Fibroblast of skin of right biceps (primary cell): ENCODE data around the gene PLEKHF1.
"Not testable (repeated sequence)": the region's sequence is repeated elsewhere in the genome, so short reads cannot be mapped to it uniquely, and the experiment has no call there.

Source experiments
- DNase-seq: peaks from one replicate; pipeline ENCODE4 v3.0.0-alpha.2; 2013

Gene PLEKHF1

DNA sequence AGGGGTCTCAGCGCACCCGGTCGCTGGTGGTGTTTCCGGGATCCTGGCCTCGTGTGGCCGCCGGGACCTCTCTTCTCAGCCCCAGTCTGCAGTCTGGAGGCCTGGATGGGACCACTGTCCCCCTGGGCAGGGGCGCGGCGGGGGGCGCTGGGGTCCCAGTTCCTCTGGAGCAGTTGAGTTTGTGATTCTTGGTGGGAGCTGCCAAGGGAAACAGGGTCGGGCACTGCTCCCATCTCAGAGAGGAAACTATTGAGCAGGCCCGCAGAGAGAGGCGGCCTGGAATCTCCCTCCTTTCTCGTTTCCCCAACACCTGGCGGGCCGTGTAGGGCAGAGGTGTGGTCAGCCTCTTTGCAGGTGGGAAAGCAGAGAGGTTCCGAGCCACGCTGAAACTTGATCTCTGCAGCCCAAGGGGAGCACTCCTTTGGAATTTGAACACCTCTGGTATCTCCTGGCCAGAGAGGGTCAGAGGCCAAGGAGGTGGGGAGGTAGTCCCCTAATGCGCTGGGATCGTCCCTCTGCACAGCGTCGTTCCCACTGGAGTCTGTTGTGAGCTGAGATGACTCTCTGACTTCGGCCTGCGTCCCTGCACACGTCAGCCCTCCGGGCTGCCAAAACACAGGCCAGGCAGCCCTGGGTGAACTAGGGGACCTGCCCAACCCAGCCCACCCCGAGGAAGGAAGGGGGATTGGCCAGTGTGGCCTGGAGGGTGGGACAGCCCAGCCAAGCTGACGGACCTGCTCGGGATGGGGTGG is 741 bp downstream of the PLEKHF1 start:
- DNase-seq = peak; percentile 40

DNA sequence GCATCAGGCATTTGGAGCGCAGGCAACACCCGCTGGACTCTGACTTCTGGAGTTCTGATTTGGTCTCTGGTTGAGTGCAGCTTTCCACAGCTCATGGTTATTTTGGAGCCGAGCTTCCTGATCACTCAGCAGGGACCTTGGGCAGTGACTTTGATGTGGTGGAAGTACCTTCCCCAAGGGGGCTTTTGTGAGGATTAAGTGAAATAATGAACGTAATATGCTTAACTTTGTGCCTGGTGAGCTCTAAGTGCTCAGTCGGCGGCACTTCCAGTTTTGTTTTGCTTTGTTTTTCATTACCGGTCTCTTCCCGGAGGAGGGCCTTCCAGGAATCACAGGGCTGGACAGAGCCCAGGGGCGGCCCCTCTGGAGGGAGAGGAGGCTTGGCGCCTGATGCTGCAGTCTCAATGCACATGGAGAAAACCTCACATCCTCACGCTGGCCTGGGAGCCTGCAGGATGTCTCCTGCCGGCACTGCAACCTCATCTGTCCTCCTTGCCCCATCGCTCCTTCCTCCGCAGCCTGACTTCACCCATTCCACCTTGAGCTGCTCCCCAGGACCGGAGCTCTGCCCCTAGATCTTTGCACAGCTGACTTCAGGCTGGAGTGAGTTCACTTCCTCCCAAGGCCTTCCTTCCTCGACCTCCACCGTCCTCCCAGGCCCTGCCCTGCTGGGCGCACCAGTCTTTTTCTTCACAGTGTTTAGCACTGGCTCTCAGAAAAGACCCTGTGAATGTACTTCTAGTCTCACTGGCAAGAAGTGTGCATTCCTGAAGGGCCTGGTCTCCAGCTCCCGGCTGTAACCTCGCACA is 1.5 kb downstream of the PLEKHF1 start:
- peak; percentile 63 for DNase-seq

DNA sequence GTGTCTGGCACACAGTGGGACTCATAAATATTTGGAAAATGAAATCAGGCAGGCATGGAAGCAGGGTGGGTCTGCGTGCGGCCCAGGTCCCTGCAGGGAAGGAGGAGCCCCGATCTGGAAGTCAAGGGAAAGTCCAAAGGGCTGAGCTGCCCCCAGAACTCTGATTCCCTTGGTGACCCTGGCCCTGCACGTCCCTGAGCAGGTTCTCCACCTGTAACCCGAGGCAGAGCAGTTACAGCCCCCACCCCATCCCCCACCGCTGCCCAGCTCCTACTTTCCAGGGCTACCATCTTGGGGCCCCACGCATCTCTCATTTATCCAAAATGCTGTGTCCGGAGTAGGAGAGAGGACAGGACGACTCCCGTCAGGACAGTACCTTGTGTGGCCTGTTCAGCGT is 2.1 kb downstream of the PLEKHF1 start:
- no peak for DNase-seq

DNA sequence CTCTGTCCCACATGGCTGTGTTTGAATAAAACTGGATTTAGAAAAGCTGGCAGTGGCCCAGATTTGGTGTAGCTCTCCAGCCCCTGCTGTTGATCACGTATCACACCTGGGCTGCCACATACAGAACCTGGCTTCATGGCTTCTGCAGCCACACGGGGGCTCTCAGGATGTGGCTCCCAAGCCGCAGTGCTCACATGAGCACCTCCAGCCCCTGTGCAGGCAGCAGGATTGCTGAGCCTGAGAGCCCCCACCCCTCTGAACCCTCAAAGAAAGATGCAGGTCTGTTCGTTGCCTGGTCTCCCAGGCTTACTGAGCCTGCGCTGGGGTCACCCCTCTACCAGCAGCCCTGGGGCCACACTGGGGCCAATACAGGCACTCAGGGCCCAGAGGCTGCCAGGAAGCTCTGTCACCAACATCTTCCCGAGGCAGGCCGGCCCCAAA is 2.7 kb downstream of the PLEKHF1 start:
- DNase-seq = no peak

DNA sequence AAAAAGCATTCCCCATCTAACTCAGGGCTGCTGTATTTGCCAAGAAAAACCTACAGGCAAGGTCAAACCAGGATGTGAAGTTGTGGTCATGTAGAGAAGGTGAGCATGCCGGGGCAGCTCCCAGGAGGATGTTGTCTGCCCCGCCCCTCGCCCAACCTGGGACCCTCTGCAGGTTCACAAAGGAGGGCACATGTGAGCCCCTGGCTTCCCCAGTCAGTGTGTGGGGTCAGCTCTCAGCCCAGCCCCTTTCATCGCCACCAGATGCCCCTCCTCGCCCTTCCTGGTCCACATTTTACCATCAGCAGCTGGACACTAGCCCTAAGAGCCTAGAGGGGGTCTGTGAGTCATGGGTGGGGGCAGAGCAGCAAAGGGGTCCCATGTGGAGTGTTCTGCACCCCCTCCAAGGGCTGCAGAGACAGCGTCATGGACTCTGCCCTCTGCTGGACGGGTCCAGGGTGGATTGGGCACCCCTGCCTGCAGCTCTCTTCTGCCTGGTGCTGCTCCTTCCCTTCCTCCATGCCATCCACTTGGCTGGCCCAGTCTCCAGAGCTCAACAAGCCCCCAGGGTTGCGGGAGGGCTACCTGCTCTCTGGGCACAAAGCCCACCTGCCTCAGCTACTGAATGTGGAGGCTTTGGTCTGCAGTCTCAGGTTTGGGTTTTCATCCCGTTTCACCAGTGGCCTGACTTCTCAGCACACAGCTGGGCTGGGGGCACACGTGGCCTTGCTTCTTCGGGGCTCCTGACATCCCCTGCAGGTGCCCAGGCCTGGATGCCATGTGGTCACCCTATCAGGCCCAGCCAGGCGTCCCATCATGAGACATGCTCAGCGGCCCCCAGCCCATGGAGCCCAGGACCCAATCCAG is 3.7 kb downstream of the PLEKHF1 start:
- DNase-seq = no peak

DNA sequence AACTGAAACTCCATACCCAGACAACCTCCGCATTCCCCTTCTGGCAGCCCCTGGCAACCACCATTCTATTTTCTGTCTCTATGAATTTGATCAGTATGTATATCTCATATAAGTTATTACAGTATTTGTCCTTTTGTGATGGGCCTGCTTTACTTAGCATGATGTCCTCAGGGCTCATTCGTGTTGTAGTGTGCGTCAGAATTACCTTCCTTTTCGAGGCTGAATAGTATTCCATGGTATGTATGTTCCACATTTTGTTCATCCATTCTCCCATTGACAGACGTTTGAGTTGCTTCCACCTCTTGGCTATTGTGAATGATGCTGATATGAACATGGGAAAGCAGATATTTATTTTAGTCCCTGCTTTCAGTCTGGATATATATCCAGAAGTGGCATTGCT is 5.0 kb downstream of the PLEKHF1 start:
- no peak for DNase-seq

DNA sequence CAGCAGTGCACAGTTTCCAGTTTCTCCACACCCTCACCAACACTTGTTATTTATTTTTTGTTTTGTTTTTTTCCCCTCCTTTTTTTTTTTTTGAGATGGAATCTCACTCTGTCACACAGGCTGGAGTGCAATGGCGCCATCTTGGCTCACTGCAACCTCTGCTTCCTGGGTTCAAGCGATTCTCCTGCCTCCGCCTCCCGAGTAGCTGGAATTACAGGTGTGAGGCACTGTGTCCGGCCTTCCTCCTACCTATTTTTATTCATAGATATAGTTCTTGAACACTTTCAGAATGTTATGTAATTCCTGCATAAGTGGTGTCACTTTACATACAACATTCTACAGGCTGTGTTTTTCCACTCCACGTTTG is 5.7 kb downstream of the PLEKHF1 start:
- not testable (repeated sequence) for DNase-seq

DNA sequence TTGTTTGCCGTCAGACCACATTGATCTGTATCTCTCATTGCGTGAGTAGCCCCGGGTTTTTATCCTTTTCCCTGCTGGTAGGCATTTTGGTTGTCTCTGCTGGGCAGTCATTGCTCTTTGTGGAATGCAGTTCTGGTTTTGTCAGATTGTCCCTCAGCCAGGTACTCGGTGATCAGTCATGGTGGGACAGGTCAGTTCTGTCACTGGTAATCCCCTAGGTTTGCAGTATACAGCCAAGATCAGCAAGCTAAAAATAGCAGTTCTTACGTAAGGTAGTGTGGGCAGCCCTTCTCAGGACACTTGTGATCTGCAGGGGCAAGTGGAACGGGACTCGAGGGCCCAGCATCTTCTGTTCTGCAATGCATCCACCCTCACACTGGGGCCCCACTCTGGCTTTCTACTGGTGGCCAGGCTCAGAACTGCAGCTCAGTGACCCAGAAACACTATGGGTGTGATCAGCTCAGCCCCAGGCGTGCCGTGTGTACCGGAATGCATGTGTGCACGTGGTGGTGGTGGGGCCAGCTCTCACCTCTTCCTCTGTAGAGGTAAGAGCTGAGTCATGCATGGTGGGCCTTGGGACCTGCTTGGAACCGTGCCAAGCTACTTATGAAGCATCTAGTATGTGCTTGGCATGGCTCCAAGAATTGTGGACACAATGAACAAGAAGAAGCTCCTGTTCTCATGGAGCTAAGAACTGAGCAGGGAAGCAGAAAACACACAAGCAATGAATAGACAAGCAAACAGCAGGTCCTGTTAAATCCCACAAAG is 6.3 kb downstream of the PLEKHF1 start:
- peak; percentile 54 for DNase-seq

DNA sequence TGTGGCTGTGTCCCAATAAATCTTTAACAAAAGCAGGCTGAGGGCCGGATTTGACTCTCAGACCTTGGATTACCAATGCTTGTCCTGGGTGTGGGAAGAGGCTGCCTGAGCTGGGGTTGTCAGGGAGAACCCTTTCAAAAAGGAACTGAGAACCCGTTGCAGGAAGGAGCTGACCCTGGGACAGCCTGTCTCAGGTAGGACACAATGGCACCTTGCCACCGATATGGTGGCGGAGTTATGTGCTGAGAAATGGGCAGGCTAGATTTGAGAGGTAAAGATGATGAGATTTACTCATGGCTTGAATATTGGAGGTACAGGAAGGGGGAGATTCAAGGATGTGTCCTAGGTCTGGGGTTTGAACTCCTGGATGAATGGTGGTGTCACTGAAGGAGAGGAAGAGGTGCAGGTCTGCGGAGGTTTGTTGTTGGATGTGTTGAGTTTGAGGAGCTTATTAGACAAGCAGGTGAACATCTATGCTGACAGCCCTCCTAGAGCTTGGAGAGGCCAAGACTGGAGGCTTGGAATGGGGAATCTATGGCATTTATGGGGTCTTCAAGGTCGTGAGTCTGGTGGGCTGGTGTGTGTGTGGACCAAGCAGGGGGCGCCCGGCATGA is 7.2 kb downstream of the PLEKHF1 start:
- DNase-seq = no peak

DNA sequence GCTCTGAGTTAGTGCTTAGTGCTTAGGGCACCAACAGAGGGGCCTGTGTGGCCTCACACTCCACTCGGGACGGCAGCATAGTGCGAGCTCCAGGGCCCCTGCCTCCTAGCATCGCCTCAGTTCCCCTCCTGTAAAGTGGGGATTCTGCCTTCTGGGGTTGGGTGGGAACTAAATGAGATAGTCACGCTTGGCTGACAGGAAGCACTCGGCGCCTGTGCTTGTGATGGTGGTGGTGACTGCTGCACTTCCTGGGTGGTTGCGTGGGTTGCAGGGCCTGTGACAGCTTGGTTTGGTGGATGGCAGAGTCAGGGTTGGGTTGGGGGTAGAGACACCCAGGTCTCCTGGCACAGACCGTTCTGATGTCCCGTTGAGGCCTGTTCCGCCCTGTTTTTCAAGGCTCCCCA is 7.7 kb downstream of the PLEKHF1 start:
- DNase-seq = no peak

DNA sequence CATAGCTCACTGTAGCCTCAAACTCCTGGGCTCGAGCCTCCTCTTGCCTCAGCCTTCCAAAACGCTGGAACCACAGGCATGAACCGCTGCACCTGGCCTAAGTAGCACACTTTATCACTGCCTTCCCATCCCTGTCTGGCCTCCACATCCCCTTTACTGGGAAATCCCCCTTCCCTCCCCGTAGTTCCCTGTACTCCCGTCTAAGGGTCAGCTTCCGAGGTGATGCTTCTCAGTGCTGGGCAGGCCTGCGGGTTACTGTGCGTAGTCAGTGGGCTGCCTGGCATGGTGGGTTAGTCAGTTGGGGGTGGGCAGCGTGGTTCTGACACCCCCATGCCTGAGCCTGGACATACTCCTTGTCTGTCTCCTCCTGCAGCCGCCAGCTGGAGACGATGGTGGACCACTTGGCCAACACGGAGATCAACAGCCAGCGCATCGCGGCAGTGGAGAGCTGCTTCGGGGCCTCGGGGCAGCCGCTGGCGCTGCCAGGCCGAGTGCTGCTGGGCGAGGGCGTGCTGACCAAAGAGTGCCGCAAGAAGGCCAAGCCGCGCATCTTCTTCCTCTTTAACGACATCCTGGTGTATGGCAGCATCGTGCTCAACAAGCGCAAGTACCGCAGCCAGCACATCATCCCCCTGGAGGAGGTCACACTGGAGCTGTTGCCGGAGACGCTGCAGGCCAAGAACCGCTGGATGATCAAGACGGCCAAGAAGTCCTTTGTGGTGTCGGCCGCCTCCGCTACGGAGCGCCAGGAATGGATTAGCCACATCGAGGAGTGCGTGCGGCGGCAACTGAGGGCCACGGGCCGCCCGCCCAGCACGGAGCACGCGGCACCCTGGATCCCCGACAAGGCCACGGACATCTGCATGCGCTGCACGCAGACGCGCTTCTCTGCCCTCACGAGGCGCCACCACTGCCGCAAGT is 8.4 kb downstream of the PLEKHF1 start:
- DNase-seq = no peak

DNA sequence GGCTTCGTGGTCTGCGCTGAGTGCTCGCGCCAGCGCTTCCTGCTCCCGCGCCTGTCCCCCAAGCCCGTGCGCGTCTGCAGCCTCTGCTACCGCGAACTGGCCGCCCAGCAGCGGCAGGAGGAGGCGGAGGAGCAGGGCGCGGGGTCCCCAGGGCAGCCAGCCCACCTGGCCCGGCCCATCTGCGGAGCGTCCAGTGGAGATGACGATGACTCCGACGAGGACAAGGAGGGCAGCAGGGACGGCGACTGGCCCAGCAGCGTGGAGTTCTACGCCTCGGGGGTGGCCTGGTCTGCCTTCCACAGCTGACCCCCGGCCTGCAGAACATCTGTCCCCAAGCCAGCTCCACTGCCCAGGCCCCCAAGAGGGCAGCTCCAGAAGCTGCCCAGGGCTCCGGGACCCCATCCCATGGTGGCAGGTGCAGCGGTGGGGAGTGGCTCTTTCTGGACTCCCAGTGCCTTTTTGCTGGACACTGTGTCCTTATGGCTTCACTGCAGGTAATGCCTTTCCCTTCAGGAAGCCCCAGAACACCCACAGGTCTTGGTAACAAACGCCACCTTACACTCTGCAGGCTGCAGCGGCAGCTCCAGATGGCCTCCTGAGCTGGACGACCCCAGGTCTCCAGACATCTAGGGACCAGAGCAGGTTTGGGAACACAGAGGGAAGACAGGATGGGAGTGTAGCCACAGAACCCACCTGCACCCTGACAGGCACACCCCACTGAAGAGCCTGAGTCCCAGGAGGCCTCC is 9.3 kb downstream of the PLEKHF1 start:
- no peak for DNase-seq

DNA sequence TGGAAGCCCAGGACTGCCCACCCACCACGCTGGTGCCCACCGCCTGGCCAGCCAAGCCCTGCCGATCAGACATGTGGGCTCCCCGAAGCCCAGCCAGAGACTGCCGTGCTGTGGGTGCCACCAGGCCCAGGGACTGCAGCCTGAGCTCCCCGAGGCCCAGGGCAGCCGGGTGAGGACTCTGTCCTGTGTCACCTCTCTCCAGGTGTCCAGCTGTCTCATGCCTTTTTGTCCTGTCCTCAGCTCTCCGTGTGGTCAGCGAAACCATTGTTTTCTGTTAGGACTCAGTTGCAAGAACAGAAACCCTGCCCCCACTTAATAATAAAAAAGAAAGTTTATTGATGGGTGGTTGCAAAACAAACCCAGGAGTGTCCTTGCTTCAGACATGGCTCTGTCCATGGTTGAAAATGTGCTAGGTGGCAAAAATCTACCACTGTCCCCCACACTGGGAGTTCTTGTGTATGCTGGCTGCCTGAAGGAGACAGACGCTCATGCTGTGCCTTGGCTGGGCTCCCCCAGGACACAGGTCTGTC is 9.9 kb downstream of the PLEKHF1 start:
- no peak for DNase-seq

DNA sequence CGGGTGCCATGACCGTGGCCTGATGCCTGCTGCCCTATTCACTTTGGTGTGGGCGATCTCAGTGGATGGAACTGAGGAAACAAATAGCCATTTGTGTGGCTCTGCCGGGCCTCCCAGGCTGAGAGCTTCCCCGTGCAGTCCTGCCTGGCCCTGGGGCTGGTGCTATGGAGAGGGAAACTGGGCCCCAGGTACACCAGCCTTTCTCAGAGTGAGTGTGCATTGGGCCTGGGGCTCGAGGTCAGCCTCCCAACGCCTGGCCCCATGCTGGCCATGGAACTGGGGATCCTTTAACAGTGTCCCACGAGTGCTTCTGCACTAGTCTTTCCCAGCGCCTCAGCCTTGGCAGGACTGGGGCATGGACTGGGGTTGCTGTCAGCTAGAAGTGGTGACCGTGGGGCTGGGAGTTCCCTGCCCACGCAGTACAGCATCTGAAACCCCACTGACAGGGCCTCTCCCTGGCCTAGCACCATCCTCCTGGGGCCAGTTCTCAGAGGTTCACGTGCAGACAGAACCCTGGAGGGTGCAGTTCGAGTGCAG is 10.5 kb downstream of the PLEKHF1 start:
- no peak for DNase-seq

DNA sequence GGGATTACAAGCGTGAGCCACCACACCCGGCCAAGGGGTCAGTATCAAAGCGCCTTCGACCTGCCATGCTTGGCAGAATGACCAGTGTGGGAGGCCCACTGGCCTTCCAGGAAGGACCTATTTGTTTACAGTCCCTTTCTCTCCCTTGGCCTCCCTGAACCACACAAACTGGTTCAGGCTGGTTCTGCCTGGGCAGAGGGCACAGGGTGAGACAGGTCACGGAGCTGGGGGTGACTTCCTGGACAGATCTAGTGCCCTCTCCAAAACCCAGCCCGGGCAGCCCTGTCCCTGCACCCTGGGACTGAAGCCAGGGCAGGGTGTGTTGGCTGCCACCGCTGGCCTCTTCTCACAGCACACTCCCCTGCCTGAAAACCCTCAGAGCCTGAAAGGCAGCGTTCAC is 11.3 kb downstream of the PLEKHF1 start:
- no peak for DNase-seq

DNA sequence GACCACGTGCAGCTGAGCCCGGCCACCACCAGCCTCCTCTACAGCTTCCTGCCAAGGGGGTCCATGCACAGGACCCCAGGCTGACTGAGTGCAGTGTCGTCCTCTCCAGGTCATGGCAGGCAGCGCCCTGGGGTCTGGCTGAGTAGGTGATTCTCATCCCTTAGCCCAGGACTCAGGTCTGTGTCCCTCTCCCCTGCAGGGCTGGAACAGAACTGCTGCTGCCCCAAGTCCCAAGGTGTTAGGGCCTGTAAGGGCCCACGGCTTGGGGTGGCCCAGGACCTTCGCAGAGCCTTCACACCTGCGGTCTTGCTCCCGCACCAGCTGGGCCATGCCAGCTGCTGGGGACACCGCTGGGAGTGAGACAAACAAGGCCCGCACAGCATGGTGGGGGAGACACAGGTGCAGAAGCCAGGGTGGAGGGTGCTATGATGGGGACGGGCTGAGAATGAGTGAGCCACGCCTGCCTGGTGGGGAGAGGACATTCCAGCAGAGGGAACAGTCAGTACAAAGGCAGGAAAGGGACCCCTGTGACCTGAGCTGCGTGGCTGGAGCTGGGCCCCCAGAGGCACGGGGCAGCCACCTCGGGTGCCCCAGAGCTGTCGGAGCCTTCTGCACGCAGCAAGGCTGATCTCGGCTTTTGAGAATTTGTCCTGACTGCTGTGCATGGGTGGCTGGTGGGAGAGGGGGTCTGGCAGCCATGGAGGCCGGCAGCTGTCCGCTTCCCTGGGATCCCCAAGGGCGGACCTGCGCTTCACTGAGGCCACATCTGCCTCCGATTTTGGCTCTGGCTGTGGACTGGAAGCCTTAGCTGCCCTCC is 11.9 kb downstream of the PLEKHF1 start:
- no peak for DNase-seq

DNA sequence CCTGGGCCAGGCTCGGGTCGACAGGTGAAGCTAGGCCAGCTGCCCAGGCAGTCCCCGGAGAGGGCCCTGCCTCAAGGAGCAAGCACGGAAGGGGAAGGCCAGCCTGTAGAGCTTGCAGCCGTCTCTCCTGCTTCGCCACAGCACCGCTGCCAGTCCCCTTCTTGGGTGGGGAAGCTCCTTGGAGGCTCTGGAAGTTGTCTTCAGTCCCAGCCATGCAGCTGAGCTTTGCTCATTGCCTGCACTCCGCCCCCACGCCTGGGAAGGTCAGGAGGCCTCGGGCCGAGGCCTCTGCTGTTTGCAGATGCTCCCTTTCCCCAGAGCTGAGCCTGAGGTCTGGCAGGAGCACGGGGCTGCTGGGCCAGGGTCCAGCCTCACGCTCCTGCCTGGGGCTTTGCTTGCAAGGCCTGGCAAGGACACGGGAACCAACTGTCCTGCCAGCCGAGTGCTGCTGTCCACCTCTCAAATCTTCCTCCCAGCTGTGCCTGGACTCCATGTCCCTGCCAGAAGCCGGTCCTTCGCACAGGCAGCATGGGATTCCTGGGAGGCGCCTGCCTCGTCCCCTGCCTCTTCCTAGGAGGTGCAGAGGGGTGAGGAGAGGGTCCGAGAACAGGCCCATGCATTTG is 13.3 kb downstream of the PLEKHF1 start:
- no peak for DNase-seq

DNA sequence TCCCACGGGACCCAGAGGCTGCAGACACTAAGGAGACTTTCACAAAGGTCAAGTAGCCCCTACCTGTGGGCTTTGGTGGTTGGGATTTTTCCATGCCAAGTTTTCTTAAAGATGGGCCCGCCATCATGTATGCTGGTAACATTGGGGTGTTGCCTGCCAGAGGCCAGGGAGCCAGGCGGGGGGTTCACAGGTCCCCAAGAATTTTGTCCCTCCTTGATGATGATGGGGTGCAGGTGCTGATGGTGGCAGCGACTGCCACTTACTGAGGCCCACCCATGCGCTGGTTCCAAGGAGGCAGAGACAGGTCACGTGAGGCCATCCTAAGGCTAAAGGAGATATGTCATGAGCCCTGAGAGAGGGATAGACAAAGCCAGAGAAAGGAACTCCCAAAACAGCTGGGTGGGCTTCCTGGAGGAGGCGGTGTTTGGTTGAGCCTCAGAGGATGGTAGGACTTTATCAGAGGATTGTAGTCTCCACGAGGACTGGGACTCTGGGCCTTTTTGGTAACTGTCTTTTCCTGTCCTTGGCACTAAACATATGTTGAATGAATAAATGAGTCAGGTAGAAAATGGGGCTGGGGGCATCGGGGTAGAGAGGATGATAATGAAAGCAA is 14.4 kb downstream of the PLEKHF1 start:
- no peak for DNase-seq
